A549 (cell line): Measurements from ENCODE around the gene TBL1XR1. TPM values are rescaled to one million over a fixed set of nuclear protein-coding genes. Genes with fewer than 3 reads are reported as not detected.

Experiments
- ATAC-seq, 2 experiments: fragments of 200-7000 bp in 1 of 2; fragments of >200 bp in 1 of 2; cut with Nextera tagmentation in 1 of 2; cut with Tn5 transposase in 1 of 2; 3 replicates each; pipeline versions ENCODE4 v1.8.0 to v1.9.1; 2018 to 2020; ENCODE audit warnings: mild to moderate bottlenecking in 1 of 2, moderate library complexity in 1 of 2
- CTCF ChIA-PET: fragments of 300-600 bp; sonication (Branson Sonifier 250); formaldehyde crosslinking; extraction: SDS; loops from one replicate; lab custom pipeline; 2021; ENCODE audit warnings: antibody characterized with exemption, inconsistent platforms; lab: Yijun Ruan, JAX
- POLR2A ChIA-PET: fragments of 350-600 bp; formaldehyde crosslinking; extraction: SDS; loops from one replicate; lab custom pipeline; 2021; ENCODE audit warnings: antibody characterized with exemption, inconsistent platforms; lab: Yijun Ruan, JAX
- DNase-seq, 2 experiments: peaks; one replicate each; pipeline versions ENCODE4 v3.0.0 to v3.0.0-alpha.2; 2011 to 2016; ENCODE audit warnings: low read depth in 1 of 2, low spot score in 1 of 2
- FAIRE-seq: peaks from 2 replicates; lab custom pipeline; 2011; peaks lifted over from hg19 to GRCh38; lab: Jason Lieb, UNC
- H3K27ac ChIP-seq, 2 experiments: fragments of >200 bp; sonication (Bioruptor Twin); formaldehyde crosslinking; 3 replicates each; pipeline ENCODE4 v1.5.1; 2016 to 2017
- H3K4me1 ChIP-seq: fragments of >200 bp; sonication (Bioruptor Twin); formaldehyde crosslinking; 3 replicates; pipeline ENCODE4 v1.6.1; 2016
- H3K4me2 ChIP-seq: fragments of >200 bp; sonication (Bioruptor Twin); formaldehyde crosslinking; 3 replicates; pipeline ENCODE4 v1.6.1; 2016
- H3K4me3 ChIP-seq: fragments of >200 bp; sonication (Bioruptor Twin); formaldehyde crosslinking; 3 replicates; pipeline ENCODE4 v1.5.1; 2016
- H3K9me3 ChIP-seq: fragments of >200 bp; sonication (Bioruptor Twin); formaldehyde crosslinking; 3 replicates; pipeline ENCODE4 v1.6.1; 2016
- EHMT2 ChIP-seq: fragments of 200-600 bp; sonication (generic); IDR thresholded peaks from 2 replicates; pipeline ENCODE4 v1.6.1; 2016; ENCODE audit warnings: antibody characterized with exemption, low read depth, mild to moderate bottlenecking, moderate library complexity
- WGBS: methylation state at CpG from one replicate; pipeline ENCODE4 v1.1.6; 2017; ENCODE audit errors: missing lambda C conversion rate; 5-methylcytosine and 5-hydroxymethylcytosine counted together
- polyA plus RNA-seq, 4 experiments: library from polyadenylated mRNA; depleted of rRNA in 3 of 4; stranded (reverse); fragments of >200 nt; fragmentation: RNase III in 1 of 4; extraction: RNeasy Plus Mini Kit Qiagen cat#74134 plus additional on column Dnase treatment in 1 of 4; gene quantifications; 2 replicates in 3 of 4; 3 replicates in 1 of 4; pipeline ENCODE4 v1.2.3, GENCODE V29; 2011 to 2017
- small RNA-seq, 6 experiments: library from RNA; depleted of rRNA; stranded (forward); fragments of <200 nt; gene quantifications; one replicate each; pipeline ENCODE3, GENCODE V24; 2012

TBL1XR1 gene
- polyA plus RNA-seq, 2 of the 4 experiments (the other 2 are of a cell fraction) = 41.4 to 106 TPM

GRCh38 chr3:176969506-176969905 lies 227.8 kb downstream of the TBL1XR1 start:
- TF ChIP-seq EHMT2 = no peak
- WGBS = 56% methylated on average over 1 of the region's 1 CpG
- ChIA-PET POLR2A (no interaction called here), CTCF (no interaction called here)
- Histone ChIP-seq H3K4me1 (no peaks in the 10 kb centered on the region), H3K27ac (no peak overlapping the region), H3K9me3 (no peaks in the 10 kb centered on the region), H3K4me2 (no peak overlapping the region), H3K4me3 (no peak overlapping the region)
- DNase-seq = no peak
- FAIRE-seq = no peak
- no peak for ATAC-seq

Small RNAs within 50 kb of the gene (small RNA-seq; reads per million reads assigned to genes)
- 0 reads per million in 6 experiments for gene RF00019
- gene RNU6-681P = 0 reads per million in 6 experiments
